ENCODE results near the gene CCDC188.

- no peak for TF ChIP-seq IRF3 (IDR thresholded peaks at IDR 0.05)
- no peak for TF ChIP-seq LARP7 (IDR thresholded peaks at IDR 0.05)
- no peak for TF ChIP-seq NRF1 (conservative IDR thresholded peaks at IDR 0.05; ENCODE audit: low read depth, low read length)
Observed at GRCh38 chr22:20112623-20113511, 38.0 kb downstream of the CCDC188 start.

Data from GM12878 (cell line).